ENCODE results near the gene LUC7L. TPM values are rescaled to one million over a fixed set of nuclear protein-coding genes. Genes with fewer than 3 reads are reported as not detected.

Gene LUC7L
- total RNA-seq, 4 donors from 2014 or later, result 52.7 to 115 (median 76.8) TPM

GRCh38 chr16:146646-147045 is 82.6 kb downstream of the LUC7L start:
- TF ChIP-seq CTCF (IDR thresholded peaks at IDR 0.05), result no peak
- DNase-seq (ENCODE audit: low spot score), result no peak
- no peak for ATAC-seq (ENCODE audit: low FRiP score)

GRCh38 chr16:144797-145252 is 84.4 kb downstream of the LUC7L start:
- DNase-seq (ENCODE audit: low spot score), result no peak
- ATAC-seq (ENCODE audit: low FRiP score), result no peak

GRCh38 chr16:143456-143855 is 85.8 kb downstream of the LUC7L start:
- TF ChIP-seq CTCF (IDR thresholded peaks at IDR 0.05), result no peak
- DNase-seq (ENCODE audit: low spot score) (no peak), ATAC-seq (ENCODE audit: low FRiP score) (no peak)

More at GRCh38 chr16:144797-145252, 84.4 kb downstream of the LUC7L start:
- TF ChIP-seq CTCF (IDR thresholded peaks at IDR 0.05), result no peak

GRCh38 chr16:143047-143446 is 86.2 kb downstream of the LUC7L start:
- DNase-seq (ENCODE audit: low spot score) (no peak), ATAC-seq (ENCODE audit: low FRiP score) (no peak)
- no peak for TF ChIP-seq CTCF (IDR thresholded peaks at IDR 0.05)

- DNase-seq (ENCODE audit: low spot score) (no peak), ATAC-seq (ENCODE audit: low FRiP score) (no peak)
- no peak for TF ChIP-seq CTCF (IDR thresholded peaks at IDR 0.05)
These were observed 86.8 kb downstream of the LUC7L start for GRCh38 chr16:142405-142967.

- ATAC-seq (ENCODE audit: low FRiP score), result no peak
- no peak for TF ChIP-seq CTCF (IDR thresholded peaks at IDR 0.05)
- DNase-seq (ENCODE audit: low spot score), result no peak
These were observed 88.9 kb downstream of the LUC7L start for GRCh38 chr16:140175-140857.

Small RNA genes within 50 kb of the gene (small RNA-seq; reads per million reads assigned to genes)
- gene RF00019, result not detected

Other genes starting within 250 kb of the LUC7L start
- gene POLR3K, start 175.8 kb downstream of the LUC7L start, total RNA-seq, result 1 to 10 TPM; 3.4 to 6.3 (median 4.1) TPM
- gene SNRNP25, start 175.6 kb downstream of the LUC7L start, total RNA-seq, result 10 to 100 TPM; 14.1 to 20.3 (median 17.6) TPM
- 10 to 100 TPM; 17.7 to 66.8 (median 18.8) TPM for gene RHBDF1, start 156.8 kb downstream of the LUC7L start, total RNA-seq
- gene MPG, start 151.2 kb downstream of the LUC7L start, total RNA-seq, result 100 to 1,000 TPM in 1 of 4 donors, 10 to 100 TPM in 3; 49.1 to 107 (median 87.2) TPM
- 10 to 100 TPM; 14.5 to 25.5 (median 20.2) TPM for gene NPRL3, start 90.8 kb downstream of the LUC7L start, total RNA-seq
- not detected for gene HBZ, start 76.8 kb downstream of the LUC7L start, total RNA-seq
- gene HBM, start 63.5 kb downstream of the LUC7L start, total RNA-seq, result not detected
- 1,000 to 10,000 TPM in 1 of 4 donors, 100 to 1,000 TPM in 2, 10 to 100 TPM in 1; 91.3 to 2,323 (median 185) TPM for gene HBA2, start 56.6 kb downstream of the LUC7L start, total RNA-seq
- gene HBA1, start 52.8 kb downstream of the LUC7L start, total RNA-seq, result 100 to 1,000 TPM in 2 of 4 donors, 10 to 100 TPM in 2; 56.8 to 998 (median 122) TPM
- gene HBQ1, start 49.0 kb downstream of the LUC7L start, total RNA-seq, result 1 to 10 TPM in 1 of 4 donors, not detected in 3; 3.0 TPM
- 100 to 1,000 TPM in 1 of 4 donors, 10 to 100 TPM in 3; 48.5 to 119 (median 69.3) TPM for gene FAM234A, start 5.4 kb upstream of the LUC7L start, total RNA-seq
- gene RGS11, start 46.5 kb upstream of the LUC7L start, total RNA-seq, result 10 to 100 TPM in 2 of 4 donors, 1 to 10 TPM in 2; 5.0 to 23.5 (median 13.8) TPM
- 10 to 100 TPM in 1 of 4 donors, 1 to 10 TPM in 2, not detected in 1; 2.3 to 12.2 (median 5.9) TPM for gene ARHGDIG, start 51.1 kb upstream of the LUC7L start, total RNA-seq
- gene PDIA2, start 53.7 kb upstream of the LUC7L start, total RNA-seq, result 1 to 10 TPM in 3 of 4 donors, not detected in 1; 1.5 to 5.3 (median 2.7) TPM
- 10 to 100 TPM; 17.0 to 36.6 (median 20.9) TPM for gene AXIN1, start 123.3 kb upstream of the LUC7L start, total RNA-seq
- gene MRPL28, start 141.1 kb upstream of the LUC7L start, total RNA-seq, result 10 to 100 TPM; 53.3 to 58.2 (median 53.9) TPM
- gene PGAP6, start 152.5 kb upstream of the LUC7L start, total RNA-seq, result 10 to 100 TPM; 27.3 to 41.1 (median 39.0) TPM
- 100 to 1,000 TPM in 1 of 4 donors, 10 to 100 TPM in 3; 49.5 to 115 (median 79.3) TPM for gene NME4, start 167.8 kb upstream of the LUC7L start, total RNA-seq
- gene DECR2, start 172.4 kb upstream of the LUC7L start, total RNA-seq, result 10 to 100 TPM; 16.5 to 30.9 (median 21.4) TPM
- 10 to 100 TPM; 24.9 to 52.2 (median 48.7) TPM for gene RAB11FIP3, start 196.2 kb upstream of the LUC7L start, total RNA-seq

Measured in omental fat pad (tissue), 4 donors.